A172 (cell line): Measurements from ENCODE around the gene CPE. TPM values are rescaled to one million over a fixed set of nuclear protein-coding genes. Genes with fewer than 3 reads are reported as not detected.
A peak's percentile ranks its signal among the peaks of the same experiment; 100 is the strongest.
"Not testable (repeated sequence)": the region's sequence is repeated elsewhere in the genome, so short reads cannot be mapped to it uniquely, and the experiment has no call there.

Experiments used
- DNase-seq: peaks from one replicate; pipeline ENCODE4 v3.0.0-alpha.2; 2015; ENCODE audit warnings: low spot score
- total RNA-seq: library from RNA; depleted of rRNA; stranded (reverse); fragments of >200 nt; shearing (Covaris generic); gene quantifications from 2 replicates; pipeline ENCODE4 v1.2.3, GENCODE V29; 2014; rRNA removed

CPE gene
- total RNA-seq, result 8.2 and 10.3 TPM in 2 replicates

DNA sequence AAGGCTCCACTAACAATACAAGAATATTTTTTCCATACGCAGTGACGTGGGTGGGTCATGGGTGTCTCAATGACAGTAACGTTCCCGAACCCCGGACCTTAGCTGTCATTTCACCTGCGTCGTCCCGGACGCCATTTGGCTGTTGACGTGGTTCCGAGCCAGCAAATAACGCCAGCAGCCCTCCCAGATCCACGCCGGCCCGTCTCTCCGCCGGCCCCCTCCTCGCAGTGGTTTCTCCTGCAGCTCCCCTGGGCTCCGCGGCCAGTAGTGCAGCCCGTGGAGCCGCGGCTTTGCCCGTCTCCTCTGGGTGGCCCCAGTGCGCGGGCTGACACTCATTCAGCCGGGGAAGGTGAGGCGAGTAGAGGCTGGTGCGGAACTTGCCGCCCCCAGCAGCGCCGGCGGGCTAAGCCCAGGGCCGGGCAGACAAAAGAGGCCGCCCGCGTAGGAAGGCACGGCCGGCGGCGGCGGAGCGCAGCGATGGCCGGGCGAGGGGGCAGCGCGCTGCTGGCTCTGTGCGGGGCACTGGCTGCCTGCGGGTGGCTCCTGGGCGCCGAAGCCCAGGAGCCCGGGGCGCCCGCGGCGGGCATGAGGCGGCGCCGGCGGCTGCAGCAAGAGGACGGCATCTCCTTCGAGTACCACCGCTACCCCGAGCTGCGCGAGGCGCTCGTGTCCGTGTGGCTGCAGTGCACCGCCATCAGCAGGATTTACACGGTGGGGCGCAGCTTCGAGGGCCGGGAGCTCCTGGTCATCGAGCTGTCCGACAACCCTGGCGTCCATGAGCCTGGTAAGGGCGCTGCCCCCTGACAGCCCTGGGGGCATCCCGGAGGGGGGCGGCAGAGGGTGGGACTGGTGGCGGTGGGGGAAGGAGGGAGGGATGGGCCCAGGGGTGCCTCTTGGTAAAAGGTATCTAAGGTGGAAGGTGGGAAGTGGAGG lies at the start of gene CPE:
TSS of gene CPE (plus strand) at position 264 of the 933 bp plus-strand sequence. CDS start at position 478, 214 bp downstream.
- DNase-seq, result peak; percentile 43

DNA sequence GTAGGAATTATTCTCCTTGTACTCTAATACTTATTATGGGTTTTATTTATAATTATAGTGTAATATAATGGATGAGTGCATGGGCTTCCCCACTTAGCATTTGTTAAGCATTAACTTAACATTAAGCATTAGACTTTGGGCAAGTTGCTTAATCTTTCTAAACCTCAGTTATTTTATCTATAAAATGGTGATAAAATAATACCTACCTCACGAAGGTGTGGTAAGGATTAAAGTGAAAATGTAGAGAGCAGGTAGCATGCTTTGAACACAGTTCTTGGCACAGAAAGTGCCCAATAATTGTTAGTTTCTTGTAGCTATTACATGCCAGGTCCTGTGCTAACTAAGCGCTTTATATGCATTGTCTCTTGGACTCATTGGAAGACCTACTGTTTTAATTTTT lies 48.7 kb upstream of the CPE start:
- DNase-seq, result no peak

- DNase-seq, result no peak
These were observed 48.1 kb upstream of the CPE start for GRCh38 chr4:165330666-165331065.

DNA sequence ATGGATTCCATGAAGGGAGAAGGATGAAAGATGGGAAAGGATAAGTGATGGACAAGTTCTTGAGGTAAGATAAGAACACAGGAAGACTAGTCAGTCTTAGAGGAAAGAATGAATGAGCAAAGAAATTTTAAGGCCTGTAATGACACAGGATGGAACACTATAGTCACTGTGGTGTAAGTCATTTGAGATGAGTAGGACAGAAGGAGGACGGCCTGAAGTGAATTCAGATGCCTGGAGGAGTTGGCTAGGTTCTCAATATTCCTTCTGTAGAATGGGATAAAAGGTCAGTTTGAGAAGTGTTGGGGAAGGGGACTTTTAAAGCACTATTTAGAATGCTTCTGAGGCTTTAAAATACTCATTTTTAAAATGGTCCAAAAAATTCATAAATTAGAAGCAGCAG lies 47.4 kb upstream of the CPE start:
- no peak for DNase-seq

DNA sequence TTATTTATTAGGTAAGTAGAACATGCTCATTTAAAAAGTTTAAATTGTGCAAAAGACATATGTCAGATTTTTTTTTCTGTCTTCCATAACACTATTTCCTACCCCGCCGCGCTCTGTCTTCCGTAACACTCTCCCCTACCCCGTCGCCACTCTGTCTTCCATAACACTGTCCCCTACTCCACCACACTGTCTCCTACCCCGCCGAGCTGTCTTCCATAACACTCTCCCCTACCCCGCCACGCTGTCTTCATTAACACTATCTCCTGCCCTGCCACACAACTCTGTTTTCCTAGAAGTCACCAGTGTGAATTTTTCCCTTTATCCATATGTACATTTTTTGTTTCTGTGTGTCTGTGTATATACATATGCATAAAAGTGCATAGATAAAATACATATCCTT lies 47.0 kb upstream of the CPE start:
- no peak for DNase-seq

- DNase-seq, result no peak
These were observed 46.3 kb upstream of the CPE start for GRCh38 chr4:165332502-165332901.

GRCh38 chr4:165335163-165335703 lies 43.6 kb upstream of the CPE start:
- DNase-seq, result no peak

GRCh38 chr4:165336743-165337142 lies 42.1 kb upstream of the CPE start:
- DNase-seq, result no peak

GRCh38 chr4:165342340-165342739 lies 36.5 kb upstream of the CPE start:
- DNase-seq, result not testable (repeated sequence)

GRCh38 chr4:165343353-165344191 lies 35.2 kb upstream of the CPE start:
- no peak for DNase-seq

- DNase-seq, result no peak
These were observed 33.0 kb upstream of the CPE start for GRCh38 chr4:165345666-165346417.

GRCh38 chr4:165347647-165348569 lies 30.9 kb upstream of the CPE start:
- DNase-seq, result no peak

DNA sequence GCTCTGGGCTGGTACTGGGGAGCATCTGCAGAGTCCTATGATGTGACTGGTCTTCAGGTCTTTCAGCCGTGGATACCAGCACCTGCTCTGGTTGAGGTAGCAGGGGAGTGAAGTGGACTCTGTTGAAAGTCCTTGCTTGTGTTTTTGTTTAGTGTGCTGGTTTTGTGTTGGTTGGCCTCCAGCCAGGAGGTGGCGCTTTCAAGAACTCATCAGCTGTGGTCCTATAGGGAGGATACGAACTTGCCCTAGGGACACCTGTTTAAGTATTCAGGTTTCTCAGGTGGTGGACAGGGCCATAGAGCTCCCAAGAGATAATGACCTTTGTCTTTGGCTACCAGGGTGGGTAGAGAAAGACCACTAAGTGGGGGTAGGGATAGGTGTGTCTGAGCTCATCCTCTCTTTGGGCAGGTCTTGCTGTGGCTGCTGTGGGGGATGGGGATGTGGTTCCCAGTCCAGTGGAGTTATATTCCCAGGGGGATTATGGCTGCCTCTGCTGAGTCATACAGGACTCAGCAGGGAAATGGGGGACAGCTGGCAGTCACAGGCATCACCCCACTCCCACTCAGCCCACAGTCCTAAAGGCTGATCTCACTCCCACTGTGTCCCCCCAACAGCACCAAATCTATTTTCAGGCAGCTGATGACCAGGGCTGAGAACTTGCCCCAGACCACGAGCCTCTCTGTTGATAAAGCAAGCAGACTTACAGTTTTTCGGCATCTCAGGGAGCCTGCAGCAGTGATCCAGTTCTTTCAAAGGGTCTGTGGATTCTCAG lies 27.3 kb upstream of the CPE start:
- DNase-seq, result no peak

DNA sequence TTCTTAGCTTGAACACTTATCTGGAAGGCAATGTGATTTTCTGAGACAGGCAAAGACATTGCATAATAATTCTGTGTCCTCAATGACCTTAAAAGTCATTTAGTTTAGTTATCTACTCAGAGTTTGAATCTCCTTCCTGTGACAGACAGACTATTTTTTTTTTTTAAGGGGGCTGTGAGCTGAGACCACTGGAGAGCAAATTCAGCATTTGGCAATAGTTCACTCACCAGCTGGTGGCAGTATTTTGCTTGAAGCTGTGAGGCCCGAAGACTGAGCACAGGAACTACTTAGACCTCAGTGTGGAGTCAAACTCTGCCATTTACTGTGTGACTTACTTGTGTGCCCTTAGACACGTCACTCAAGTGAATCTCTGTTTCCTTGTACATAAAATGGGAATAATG lies 22.9 kb upstream of the CPE start:
- no peak for DNase-seq

GRCh38 chr4:165359506-165359905 lies 19.3 kb upstream of the CPE start:
- no peak for DNase-seq

DNA sequence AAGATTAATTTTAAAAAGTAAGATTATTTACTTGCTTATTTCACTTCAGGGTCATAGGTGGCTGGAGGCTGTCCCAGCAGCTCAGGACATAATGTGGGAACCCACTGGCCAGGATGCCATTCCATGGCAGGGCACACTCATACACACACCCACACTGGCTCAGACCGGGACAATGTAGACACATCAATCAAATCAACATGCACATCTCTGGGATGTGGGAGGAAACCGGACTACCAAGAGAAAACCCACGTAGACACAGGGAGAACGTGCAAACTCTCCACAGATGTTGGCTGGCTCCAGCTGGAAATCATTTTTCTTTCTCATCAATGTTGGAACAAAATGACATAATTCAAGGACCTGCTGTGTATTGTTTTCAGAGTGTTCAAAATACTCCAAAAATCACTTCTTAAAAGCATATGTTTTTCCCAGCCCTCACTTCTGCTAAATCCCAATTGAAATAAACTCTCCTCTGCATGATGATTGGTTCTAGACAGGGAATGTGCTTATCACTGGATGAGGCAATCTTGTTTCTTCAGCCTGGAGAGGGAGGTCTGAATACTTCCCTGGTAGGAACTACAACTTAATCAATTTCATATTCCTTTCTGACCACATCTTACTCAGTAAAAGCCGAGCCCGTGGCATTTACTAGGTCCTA lies 18.6 kb upstream of the CPE start:
- no peak for DNase-seq

- no peak for DNase-seq
These were observed 17.7 kb upstream of the CPE start for GRCh38 chr4:165360985-165361670.

- DNase-seq, result no peak
These were observed 17.0 kb upstream of the CPE start for GRCh38 chr4:165361810-165362209.
